Right lobe of liver (tissue), 4 donors: ENCODE measurements around the gene TRIOBP.

Experiments
- POLR2A ChIP-seq: fragments of 450-650 bp; IDR thresholded peaks from one replicate; pipeline ENCODE4 v1.6.1; 2017; ENCODE audit warnings: antibody characterized with exemption, mild to moderate bottlenecking
- TF ChIP-seq, protein P1 (sequence below), 4 donors: fragments of 200-600 bp in 3 of 4; fragments of 450-650 bp in 1 of 4; IDR thresholded peaks; one replicate each; pipeline versions ENCODE4 v1.5.1 to v1.8.0; 2016 to 2022; ENCODE audit warnings: antibody characterized with exemption in 4 of 4, mild to moderate bottlenecking in 2 of 4
- donor health status: DM: no; HTN: no; CAD: no.
- donor health status: DM: no; HTN: no; CAD: no.
- donor health status: DM: no; HTN: yes; CAD: no.

DNA sequence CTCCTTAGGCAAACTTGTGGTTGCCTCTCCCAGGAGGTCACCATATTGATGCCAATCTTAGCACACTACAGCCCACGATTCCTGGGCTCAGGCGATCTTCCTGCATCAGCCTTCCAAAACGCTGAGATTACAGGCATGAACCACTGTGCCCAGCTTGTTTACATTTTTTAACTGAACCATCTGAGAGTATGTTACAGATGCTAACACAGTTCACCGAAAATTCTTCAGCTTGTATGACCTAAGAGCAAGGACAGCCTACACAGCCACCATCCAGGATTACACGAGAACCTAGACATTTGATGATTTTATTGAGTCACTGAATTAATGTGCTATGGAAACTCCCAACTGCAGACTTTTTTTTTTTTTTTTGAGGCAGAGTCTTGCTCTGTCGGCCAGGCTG lies 27.3 kb upstream of the TRIOBP start:
- TF ChIP-seq, protein P1, sequence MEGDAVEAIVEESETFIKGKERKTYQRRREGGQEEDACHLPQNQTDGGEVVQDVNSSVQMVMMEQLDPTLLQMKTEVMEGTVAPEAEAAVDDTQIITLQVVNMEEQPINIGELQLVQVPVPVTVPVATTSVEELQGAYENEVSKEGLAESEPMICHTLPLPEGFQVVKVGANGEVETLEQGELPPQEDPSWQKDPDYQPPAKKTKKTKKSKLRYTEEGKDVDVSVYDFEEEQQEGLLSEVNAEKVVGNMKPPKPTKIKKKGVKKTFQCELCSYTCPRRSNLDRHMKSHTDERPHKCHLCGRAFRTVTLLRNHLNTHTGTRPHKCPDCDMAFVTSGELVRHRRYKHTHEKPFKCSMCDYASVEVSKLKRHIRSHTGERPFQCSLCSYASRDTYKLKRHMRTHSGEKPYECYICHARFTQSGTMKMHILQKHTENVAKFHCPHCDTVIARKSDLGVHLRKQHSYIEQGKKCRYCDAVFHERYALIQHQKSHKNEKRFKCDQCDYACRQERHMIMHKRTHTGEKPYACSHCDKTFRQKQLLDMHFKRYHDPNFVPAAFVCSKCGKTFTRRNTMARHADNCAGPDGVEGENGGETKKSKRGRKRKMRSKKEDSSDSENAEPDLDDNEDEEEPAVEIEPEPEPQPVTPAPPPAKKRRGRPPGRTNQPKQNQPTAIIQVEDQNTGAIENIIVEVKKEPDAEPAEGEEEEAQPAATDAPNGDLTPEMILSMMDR (IDR thresholded peaks at IDR 0.05) = no peak
- no peak for TF ChIP-seq POLR2A
